ENCODE data around the gene CERS5. TPM values are rescaled to one million over a fixed set of nuclear protein-coding genes. Genes with fewer than 3 reads are reported as not detected.
"Not testable (repeated sequence)": the region's sequence is repeated elsewhere in the genome, so short reads cannot be mapped to it uniquely, and the experiment has no call there.

CERS5 gene
- polyA plus RNA-seq, 1 experiment, result 83.3 TPM

GRCh38 chr12:50085615-50086072 is 81.5 kb downstream of the CERS5 start:
- DNase-seq (ENCODE audit: low read depth, low spot score), result no peak
- CTCF ChIA-PET, result interaction anchor here (0.6 to 3.2 kb wide), 10 partner anchors 15 to 454 kb away, joined by 3 to 32 read pairs (median 4); partner anchors contain the start of gene COX14
- no peak for TF ChIP-seq CTCF (IDR thresholded peaks at IDR 0.05; ENCODE audit: low read depth, low read length)
- Histone ChIP-seq H3K4me3 (ENCODE audit: low read depth, low read length) (peak overlapping the region; percentile 82), H3K9me3 (ENCODE audit: control insufficient read depth, insufficient read depth, low read length) (no peaks in the 10 kb centered on the region), H3K27ac (ENCODE audit: low read depth, low read length) (no peak overlapping the region), H3K27me3 (ENCODE audit: control insufficient read depth, insufficient read depth, low read length) (no peaks in the 10 kb centered on the region)
- POLR2A ChIA-PET, result interaction anchor here (0.5 to 2.0 kb wide), 6 partner anchors 11 to 228 kb away, joined by 3 to 18 read pairs (median 4); partner anchors contain the start of genes CERS5 and COX14

- peak; percentile 81 for DNase-seq (ENCODE audit: low read depth, low spot score)
- ChIA-PET POLR2A (interaction anchor here (0.5 to 2.0 kb wide), 17 partner anchors 8 to 902 kb away, joined by 3 to 18 read pairs (median 4); partner anchors contain the start of genes CERS5 and COX14), CTCF (interaction anchor here (0.6 to 3.2 kb wide), 22 partner anchors 9 to 455 kb away, joined by 3 to 32 read pairs (median 4); partner anchors contain the start of gene COX14)
- Histone ChIP-seq H3K4me3 (ENCODE audit: low read depth, low read length) (peak within 1 kb of the TSS; percentile 82), H3K27ac (ENCODE audit: low read depth, low read length) (peak within 1 kb of the TSS; percentile 87), H3K9me3 (ENCODE audit: control insufficient read depth, insufficient read depth, low read length) (no peaks in the 10 kb centered on the region), H3K27me3 (ENCODE audit: control insufficient read depth, insufficient read depth, low read length) (no peaks in the 10 kb centered on the region)
- TF ChIP-seq CTCF (IDR thresholded peaks at IDR 0.05; ENCODE audit: low read depth, low read length), result peak; percentile 53
Measured at GRCh38 chr12:50084775-50085614, 82.2 kb downstream of the CERS5 start, which contains the start of gene SMARCD1. SMARCD1 (plus strand) TSS chr12:50085342; CDS start chr12:50085370, 28 bp downstream.

- peak overlapping the region; percentile 87 for H3K27ac ChIP-seq (ENCODE audit: low read depth, low read length)
- H3K27me3 ChIP-seq (ENCODE audit: control insufficient read depth, insufficient read depth, low read length); DNase-seq (ENCODE audit: low read depth, low spot score); H3K9me3 ChIP-seq (ENCODE audit: control insufficient read depth, insufficient read depth, low read length): not testable (repeated sequence)
- peak overlapping the region; percentile 82 for H3K4me3 ChIP-seq (ENCODE audit: low read depth, low read length)
- POLR2A ChIA-PET, result interaction anchor here (0.5 to 2.0 kb wide), 18 partner anchors 8 to 902 kb away, joined by 3 to 18 read pairs (median 4); partner anchors contain the start of genes CERS5 and COX14
- CTCF ChIA-PET, result interaction anchor here (0.6 to 3.2 kb wide), 20 partner anchors 10 to 244 kb away, joined by 3 to 32 read pairs (median 4); partner anchors contain the start of gene COX14
Measured at GRCh38 chr12:50084409-50084774, 82.8 kb downstream of the CERS5 start.

GRCh38 chr12:50083301-50083700 is 83.9 kb downstream of the CERS5 start:
- DNase-seq (ENCODE audit: low read depth, low spot score), result no peak
- POLR2A ChIA-PET, result no interaction called here
- Histone ChIP-seq H3K9me3 (ENCODE audit: control insufficient read depth, insufficient read depth, low read length) (no peaks in the 10 kb centered on the region), H3K27ac (ENCODE audit: low read depth, low read length) (no peak overlapping the region), H3K27me3 (ENCODE audit: control insufficient read depth, insufficient read depth, low read length) (no peaks in the 10 kb centered on the region), H3K4me3 (ENCODE audit: low read depth, low read length) (no peak overlapping the region)
- TF ChIP-seq CTCF (IDR thresholded peaks at IDR 0.05; ENCODE audit: low read depth, low read length), result no peak
- CTCF ChIA-PET, result interaction anchor here (0.5 to 3.2 kb wide), 5 partner anchors 13 to 556 kb away, joined by 3 to 24 read pairs (median 5); no protein-coding TSS in a partner anchor

- no peak overlapping the region for H3K4me3 ChIP-seq (ENCODE audit: low read depth, low read length)
- H3K27me3 ChIP-seq (ENCODE audit: control insufficient read depth, insufficient read depth, low read length), result no peaks in the 10 kb centered on the region
- no peak for DNase-seq (ENCODE audit: low read depth, low spot score)
- H3K9me3 ChIP-seq (ENCODE audit: control insufficient read depth, insufficient read depth, low read length), result no peaks in the 10 kb centered on the region
- ChIA-PET CTCF (interaction anchor here (1.0 to 3.2 kb wide), 3 partner anchors 12 to 116 kb away, joined by 5 to 24 read pairs (median 11); no protein-coding TSS in a partner anchor), POLR2A (no interaction called here)
- no peak overlapping the region for H3K27ac ChIP-seq (ENCODE audit: low read depth, low read length)
- no peak for TF ChIP-seq CTCF (IDR thresholded peaks at IDR 0.05; ENCODE audit: low read depth, low read length)
Measured at GRCh38 chr12:50082644-50083043, 84.5 kb downstream of the CERS5 start.

Data from AG04450 (cell line).